K562 (cell line): ENCODE results near the gene NOS1. TPM values are rescaled to one million over a fixed set of nuclear protein-coding genes. Genes with fewer than 3 reads are reported as not detected.

Experiments used
- ATAC-seq: fragments of 200-7000 bp; cut with Tn5 transposase; 3 replicates; pipeline ENCODE4 v1.9.1; 2020; ENCODE audit warnings: moderate library complexity
- BruUV-seq: library from RNA; stranded (reverse); fragments of 400-500 nt; replicated peaks from 2 replicates; lab custom pipeline; 2021; lab: Mats Ljungman, UMichigan
- CTCF ChIA-PET: fragments of 300-600 bp; formaldehyde crosslinking; extraction: SDS; loops from one replicate; lab custom pipeline; 2021; ENCODE audit warnings: low intra/inter-chr PET ratio; lab: Yijun Ruan, JAX
- POLR2A ChIA-PET: fragments of 300-600, 350-650 bp; sonication (Branson Sonifier 250); formaldehyde crosslinking; extraction: SDS; loops from one replicate; lab custom pipeline; 2021; ENCODE audit warnings: antibody characterized with exemption, inconsistent platforms; lab: Yijun Ruan, JAX
- DNase-seq, 4 experiments: peaks; one replicate each; pipeline versions ENCODE4 v3.0.0 to v3.0.0-alpha.2; 2011 to 2018; ENCODE audit warnings: low spot score in 3 of 4, mixed read lengths in 3 of 4; ENCODE audit errors: extremely low read depth in 1 of 4
- FAIRE-seq: peaks from 2 replicates; lab custom pipeline; 2011; peaks lifted over from hg19 to GRCh38; lab: Jason Lieb, UNC
- H2AFZ ChIP-seq: 2 replicates; pipeline ENCODE4 v1.6.0; 2011; ENCODE audit warnings: low read depth, low read length, control low read depth, inconsistent platforms
- H3K27ac ChIP-seq: fragments of 200-600 bp; 3 replicates; pipeline ENCODE4 v1.8.0; 2011; ENCODE audit warnings: low read depth, mild to moderate bottlenecking, control low read depth, inconsistent platforms, low read length, moderate library complexity, mixed read lengths; ENCODE audit errors: extremely low read depth
- H3K27me3 ChIP-seq, 2 experiments: fragments of 300-600 bp in 1 of 2; 2 replicates in 1 of 2; 3 replicates in 1 of 2; pipeline versions ENCODE4 v1.6.0 to v1.8.0; 2011; ENCODE audit warnings: inconsistent platforms in 2 of 2, low read length in 2 of 2, mild to moderate bottlenecking in 1 of 2, mixed read lengths in 1 of 2, moderate library complexity in 1 of 2; ENCODE audit not compliant: control insufficient read depth in 2 of 2, insufficient read depth in 2 of 2
- H3K36me3 ChIP-seq: fragments of 300-600 bp; 3 replicates; pipeline ENCODE4 v1.8.0; 2011; ENCODE audit warnings: mild to moderate bottlenecking, low read length, inconsistent platforms; ENCODE audit not compliant: control insufficient read depth, insufficient read depth
- H3K4me1 ChIP-seq, 2 experiments: fragments of 200-600 bp in 1 of 2; replicated peaks in 1 of 2; 2 replicates in 1 of 2; 3 replicates in 1 of 2; pipeline versions ENCODE4 v1.5.1 to v1.8.0; 2011; ENCODE audit warnings: inconsistent platforms in 2 of 2, low read length in 2 of 2, mild to moderate bottlenecking in 1 of 2, mixed read lengths in 1 of 2, moderate library complexity in 1 of 2; ENCODE audit not compliant: control insufficient read depth in 2 of 2, insufficient read depth in 2 of 2
- H3K4me2 ChIP-seq: 2 replicates; pipeline ENCODE4 v1.6.1; 2011; ENCODE audit warnings: low read length, control low read depth, inconsistent platforms, mixed read lengths; ENCODE audit not compliant: insufficient read depth
- H3K4me3 ChIP-seq: fragments of 200-600 bp; sonication (generic), shearing (Covaris generic); 2 replicates; pipeline ENCODE4 v1.5.1; 2016; ENCODE audit warnings: control low read depth, inconsistent platforms
- H3K79me2 ChIP-seq: fragments of 200-600 bp; 3 replicates; pipeline ENCODE4 v1.8.0; 2011; ENCODE audit warnings: low read length, inconsistent platforms; ENCODE audit not compliant: control insufficient read depth, insufficient read depth
- H3K9ac ChIP-seq, 2 experiments: 2 replicates each; pipeline versions ENCODE4 v1.6.0 to v1.6.1; 2011; ENCODE audit warnings: low read depth in 2 of 2, low read length in 2 of 2, control low read depth in 1 of 2, inconsistent platforms in 1 of 2, mild to moderate bottlenecking in 1 of 2, mixed read lengths in 1 of 2; ENCODE audit not compliant: insufficient read depth in 1 of 2
- H3K9me1 ChIP-seq: one replicate; pipeline ENCODE4 v1.6.0; 2011; ENCODE audit warnings: inconsistent platforms, mild to moderate bottlenecking, low read length, moderate library complexity; ENCODE audit not compliant: control insufficient read depth, insufficient read depth
- H3K9me3 ChIP-seq: replicated peaks from 2 replicates; pipeline ENCODE4 v1.5.1; 2011; ENCODE audit warnings: low read depth, low read length, inconsistent platforms; ENCODE audit not compliant: control insufficient read depth, insufficient read depth
- H4K20me1 ChIP-seq: replicated peaks from 2 replicates; pipeline ENCODE4 v1.6.1; 2011; ENCODE audit warnings: low read length, inconsistent platforms, mixed read lengths; ENCODE audit not compliant: control insufficient read depth, insufficient read depth
- HDGF ChIP-seq: fragments of 450-650 bp; IDR thresholded peaks from 2 replicates; pipeline ENCODE4 v1.6.1; 2016
- MED1 ChIP-seq: sonication (generic); formaldehyde crosslinking; IDR thresholded peaks from 2 replicates; pipeline ENCODE4 v1.8.1; 2023; ENCODE audit warnings: missing genetic modification reagents, borderline replicate concordance
- WGBS: fragments of 100-300 bp; shearing (Covaris generic); methylation state at CpG from one replicate; pipeline ENCODE4 v1.1.6; 2016; ENCODE audit warnings: low coverage, mixed read lengths; ENCODE audit not compliant: insufficient coverage; ENCODE audit errors: missing lambda C conversion rate; 5-methylcytosine and 5-hydroxymethylcytosine counted together
- in situ Hi-C: fragments of 300-500 bp; cut with MboI; formaldehyde crosslinking; loops from 4 replicates; pipeline ENCODE4 v1.15.0; 2018; ENCODE audit warnings: inconsistent platforms, mixed read lengths
- intact Hi-C: fragments of 100-400 bp; cut with micrococcal nuclease; formaldehyde crosslinking; loops from 2 replicates; pipeline ENCODE4 v1.14.2; 2022
- polyA plus RNA-seq, 8 experiments: library from polyadenylated mRNA; depleted of rRNA in 4 of 8; stranded (reverse) in 5 of 8; unstranded in 3 of 8; fragments of >200 nt; fragmentation: Nextera tagmentation in 2 of 8; fragmentation: Illumina TruSeq in 1 of 8; extraction: Ambion mirVana in 2 of 8; extraction: Trizol in 1 of 8; gene quantifications; 2 replicates each; pipeline versions ENCODE4 v1.2.1 to v1.2.3, GENCODE V29; 2011 to 2014; ENCODE audit warnings: inconsistent platforms in 1 of 8, missing spikeins in 1 of 8
- total RNA-seq, 7 experiments: library from RNA; depleted of rRNA in 6 of 7; stranded (reverse); fragments of >200 nt in 6 of 7; fragmentation: Illumina TruSeq in 2 of 7; extraction: Trizol in 2 of 7; gene quantifications; 2 replicates each; pipeline versions ENCODE4 v1.2.1 to v1.2.3, GENCODE V29; 2011 to 2021; ENCODE audit warnings: low replicate concordance in 1 of 7
- TF ChIP-seq, protein P1 (sequence below), 3 experiments: IDR thresholded peaks in 2 of 3; conservative IDR thresholded peaks in 1 of 3; 2 replicates each; pipeline ENCODE4 v1.5.1; 2011 to 2012; ENCODE audit warnings: low read length in 3 of 3, mild to moderate bottlenecking in 3 of 3, control low read depth in 2 of 3, improper control_type of control experiment in 1 of 3, inconsistent platforms in 1 of 3, low read depth in 1 of 3, mixed read lengths in 1 of 3, moderate library complexity in 1 of 3; ENCODE audit not compliant: insufficient read depth in 2 of 3

NOS1 gene
- total and polyA plus RNA-seq, 9 of the 15 experiments (the other 6 are each of a cell fraction or from before 2014, with no cell fraction given) = not detected

- TF ChIP-seq MED1 (CRISPR knock-in tag) = no peak
These were observed 29.7 kb downstream of the NOS1 start (continued) for GRCh38 chr12:117331691-117332090.

GRCh38 chr12:117330441-117331113, 30.8 kb downstream of the NOS1 start:
- H3K27ac ChIP-seq = no peak overlapping the region
- POLR2A ChIA-PET = no interaction called here
- no peaks in the 10 kb centered on the region for H4K20me1 ChIP-seq
- H2AFZ ChIP-seq = no peak overlapping the region
- peaks cover 18 to 51% of the 10 kb centered on the region in 2 experiments for H3K27me3 ChIP-seq
- no peaks in the 10 kb centered on the region for H3K9me1 ChIP-seq
- CTCF ChIA-PET = no interaction called here
- no peak overlapping the region for H3K9ac ChIP-seq
- TF ChIP-seq HDGF = no peak
- TF ChIP-seq, protein P1, sequence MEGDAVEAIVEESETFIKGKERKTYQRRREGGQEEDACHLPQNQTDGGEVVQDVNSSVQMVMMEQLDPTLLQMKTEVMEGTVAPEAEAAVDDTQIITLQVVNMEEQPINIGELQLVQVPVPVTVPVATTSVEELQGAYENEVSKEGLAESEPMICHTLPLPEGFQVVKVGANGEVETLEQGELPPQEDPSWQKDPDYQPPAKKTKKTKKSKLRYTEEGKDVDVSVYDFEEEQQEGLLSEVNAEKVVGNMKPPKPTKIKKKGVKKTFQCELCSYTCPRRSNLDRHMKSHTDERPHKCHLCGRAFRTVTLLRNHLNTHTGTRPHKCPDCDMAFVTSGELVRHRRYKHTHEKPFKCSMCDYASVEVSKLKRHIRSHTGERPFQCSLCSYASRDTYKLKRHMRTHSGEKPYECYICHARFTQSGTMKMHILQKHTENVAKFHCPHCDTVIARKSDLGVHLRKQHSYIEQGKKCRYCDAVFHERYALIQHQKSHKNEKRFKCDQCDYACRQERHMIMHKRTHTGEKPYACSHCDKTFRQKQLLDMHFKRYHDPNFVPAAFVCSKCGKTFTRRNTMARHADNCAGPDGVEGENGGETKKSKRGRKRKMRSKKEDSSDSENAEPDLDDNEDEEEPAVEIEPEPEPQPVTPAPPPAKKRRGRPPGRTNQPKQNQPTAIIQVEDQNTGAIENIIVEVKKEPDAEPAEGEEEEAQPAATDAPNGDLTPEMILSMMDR (IDR thresholded peaks at IDR 0.05 in 2 of 3, conservative IDR thresholded peaks at IDR 0.05 in 1 of 3; ENCODE audit: insufficient read depth in 2 of 3, low read depth in 1 of 3, low read length in 3 of 3) = peak in 1 of 3 experiments; percentile 15; a peak in 1 of 6 replicates
- WGBS = 4% methylated on average over 26 of the region's 27 CpGs
- H3K4me2 ChIP-seq = no peak overlapping the region
- DNase-seq = no peak
- no peaks in the 10 kb centered on the region for H3K9me3 ChIP-seq
- no peaks in the 10 kb centered on the region for H3K79me2 ChIP-seq
- no peak overlapping the region for H3K4me3 ChIP-seq
- no peak for FAIRE-seq
- BruUV-seq = no TSS peak
- in situ Hi-C loops = no loop called here
- H3K36me3 ChIP-seq = no peaks in the 10 kb centered on the region
- peak; percentile 58; the same call in 1 of the 3 replicates for ATAC-seq
- no peaks in the 10 kb centered on the region for H3K4me1 ChIP-seq
- intact Hi-C loops = no loop called here
